Stimulated activated CD4-positive, alpha-beta T cell treated with anti-CD3 and anti-CD28 coated beads, Interleukin-12 subunit alpha, Interleukin-12 subunit beta, amount 100 ng/mL, for 48 hours (primary cell): ENCODE data around the gene ZNF141.
"Not testable (repeated sequence)": the region's sequence is repeated elsewhere in the genome, so short reads cannot be mapped to it uniquely, and the experiment has no call there.

Source experiments
- DNase-seq, 3 donors: peaks; one replicate each; pipeline ENCODE4 v3.0.0-alpha.2; 2020; ENCODE audit warnings: low read depth in 2 of 3, low spot score in 1 of 3

ZNF141 gene

GRCh38 chr4:384311-385010, 46.8 kb downstream of the ZNF141 start:
- DNase-seq, result no peak

- no peak for DNase-seq
Measured at GRCh38 chr4:385934-386707, 48.5 kb downstream of the ZNF141 start.

GRCh38 chr4:386708-387105, 49.1 kb downstream of the ZNF141 start:
- no peak for DNase-seq

- no peak for DNase-seq
Measured at GRCh38 chr4:404006-404405, 66.4 kb downstream of the ZNF141 start.

- not testable (repeated sequence) for DNase-seq
Measured at GRCh38 chr4:408321-408720, 70.7 kb downstream of the ZNF141 start.

- DNase-seq, result no peak
Measured at GRCh38 chr4:422587-422986, 85.0 kb downstream of the ZNF141 start.
